ENCODE measurements around the gene TIGD1.

TIGD1 gene

DNA sequence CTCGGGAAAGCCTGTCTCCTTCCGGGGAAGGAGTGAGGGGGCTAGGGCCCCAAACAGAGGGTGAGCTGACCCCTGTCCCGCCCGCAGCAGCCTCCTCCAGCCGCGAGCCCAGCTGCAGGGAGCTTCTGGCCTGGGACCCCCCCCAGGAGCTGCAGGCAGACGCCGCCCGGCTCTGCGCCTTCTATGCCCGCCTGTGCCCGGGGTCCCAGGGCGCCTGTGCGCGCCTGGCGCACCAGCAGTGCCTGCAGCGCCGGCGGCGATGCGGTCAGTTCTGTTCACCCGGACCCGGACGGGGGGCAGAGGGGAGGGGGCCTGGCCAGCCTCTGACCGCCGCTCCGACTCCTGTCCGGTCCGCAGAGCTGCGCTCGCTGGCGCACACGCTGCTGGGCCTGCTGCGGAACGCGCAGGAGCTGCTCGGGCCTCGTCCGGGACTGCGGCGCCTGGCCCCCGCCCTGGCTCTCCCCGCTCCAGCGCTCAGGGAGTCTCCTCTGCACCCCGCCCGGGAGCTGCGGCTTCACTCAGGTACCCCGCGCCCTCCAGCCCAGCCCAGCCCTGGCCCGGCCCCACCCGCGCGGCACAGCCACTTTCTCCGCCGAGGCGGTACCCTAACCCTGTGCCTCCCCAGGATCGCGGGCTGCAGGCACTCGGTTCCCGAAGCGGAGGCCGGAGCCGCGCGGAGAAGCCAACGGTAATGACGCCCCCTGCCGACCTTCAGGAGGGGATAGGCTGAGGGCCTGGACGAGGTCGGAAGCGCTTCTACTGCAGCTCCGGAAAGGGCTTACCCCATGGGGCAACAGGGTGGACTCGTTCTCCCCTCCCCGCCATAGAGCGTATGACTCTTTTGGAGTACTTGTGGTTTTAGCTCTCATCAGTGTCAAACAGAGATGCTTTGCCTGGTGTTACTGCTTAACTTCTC is 26.4 kb downstream of the TIGD1 start:
- peak in 2 of 3 experiments; percentile 11 to 51 for DNase-seq (ENCODE audit: low read depth in 3 of 3)

DNA sequence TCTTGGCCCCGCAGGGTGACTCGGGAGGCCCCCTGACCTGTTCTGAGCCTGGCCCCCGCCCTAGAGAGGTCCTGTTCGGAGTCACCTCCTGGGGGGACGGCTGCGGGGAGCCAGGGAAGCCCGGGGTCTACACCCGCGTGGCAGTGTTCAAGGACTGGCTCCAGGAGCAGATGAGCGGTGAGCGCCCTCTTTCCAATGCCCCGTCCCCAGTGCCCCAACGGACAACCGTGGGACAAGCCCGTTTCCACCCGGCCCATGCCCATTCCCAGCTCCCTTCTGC is 27.0 kb downstream of the TIGD1 start:
- no peak for DNase-seq (ENCODE audit: low read depth in 3 of 3)

DNA sequence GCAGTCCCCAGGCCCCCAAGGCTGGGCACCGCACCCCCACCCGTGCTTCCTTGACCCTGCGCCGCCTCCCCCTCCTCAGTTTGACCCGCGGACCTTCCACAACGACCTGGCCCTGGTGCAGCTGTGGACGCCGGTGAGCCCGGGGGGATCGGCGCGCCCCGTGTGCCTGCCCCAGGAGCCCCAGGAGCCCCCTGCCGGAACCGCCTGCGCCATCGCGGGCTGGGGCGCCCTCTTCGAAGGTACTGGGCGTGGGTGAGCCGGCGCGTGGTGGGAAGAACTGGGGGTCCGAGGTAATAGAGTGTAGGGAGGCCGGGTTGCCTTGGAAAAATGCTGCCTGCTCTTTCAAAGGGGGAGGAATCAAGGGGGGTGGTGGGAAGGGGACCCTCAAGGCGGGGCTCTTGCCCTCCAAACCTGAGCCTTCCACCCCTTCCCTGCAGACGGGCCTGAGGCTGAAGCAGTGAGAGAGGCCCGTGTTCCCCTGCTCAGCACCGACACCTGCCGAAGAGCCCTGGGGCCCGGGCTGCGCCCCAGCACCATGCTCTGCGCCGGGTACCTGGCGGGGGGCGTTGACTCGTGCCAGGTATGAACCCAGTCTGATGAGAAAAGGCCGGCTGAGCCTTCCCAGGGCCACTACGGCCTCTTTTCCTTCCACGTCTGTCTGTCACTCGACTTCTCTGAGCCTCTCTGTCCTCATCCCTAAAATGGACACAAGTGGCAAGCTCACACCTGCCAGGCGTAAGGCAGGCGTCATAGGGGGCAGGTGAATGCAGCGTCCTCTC is 27.5 kb downstream of the TIGD1 start:
- DNase-seq (ENCODE audit: low read depth in 3 of 3) = no peak

DNA sequence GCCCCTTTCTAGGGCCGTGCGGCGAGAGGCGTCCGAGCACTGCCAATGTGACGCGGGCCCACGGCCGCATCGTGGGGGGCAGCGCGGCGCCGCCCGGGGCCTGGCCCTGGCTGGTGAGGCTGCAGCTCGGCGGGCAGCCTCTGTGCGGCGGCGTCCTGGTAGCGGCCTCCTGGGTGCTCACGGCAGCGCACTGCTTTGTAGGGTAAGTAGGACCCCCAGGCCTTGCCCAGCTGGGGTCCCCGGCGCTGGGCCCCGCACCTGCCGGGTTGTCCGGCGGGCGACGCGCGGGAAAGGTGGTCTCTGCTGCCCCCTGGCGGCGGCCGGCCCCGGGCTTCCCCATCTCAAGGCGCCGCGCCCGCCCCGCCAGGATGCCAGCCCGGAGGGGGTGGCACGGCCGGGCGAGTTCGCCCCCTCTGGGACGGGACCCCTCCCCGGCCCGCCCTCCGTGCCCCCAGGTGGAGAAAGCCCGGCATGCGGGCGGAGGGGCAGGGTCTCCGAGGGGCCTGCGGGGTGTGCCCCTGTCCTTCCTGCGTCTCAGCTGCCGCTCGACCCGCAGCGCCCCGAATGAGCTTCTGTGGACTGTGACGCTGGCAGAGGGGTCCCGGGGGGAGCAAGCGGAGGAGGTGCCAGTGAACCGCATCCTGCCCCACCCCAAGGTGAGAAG is 28.3 kb downstream of the TIGD1 start:
- peak; percentile 42 to 65 (median 42) for DNase-seq (ENCODE audit: low read depth in 3 of 3)

DNA sequence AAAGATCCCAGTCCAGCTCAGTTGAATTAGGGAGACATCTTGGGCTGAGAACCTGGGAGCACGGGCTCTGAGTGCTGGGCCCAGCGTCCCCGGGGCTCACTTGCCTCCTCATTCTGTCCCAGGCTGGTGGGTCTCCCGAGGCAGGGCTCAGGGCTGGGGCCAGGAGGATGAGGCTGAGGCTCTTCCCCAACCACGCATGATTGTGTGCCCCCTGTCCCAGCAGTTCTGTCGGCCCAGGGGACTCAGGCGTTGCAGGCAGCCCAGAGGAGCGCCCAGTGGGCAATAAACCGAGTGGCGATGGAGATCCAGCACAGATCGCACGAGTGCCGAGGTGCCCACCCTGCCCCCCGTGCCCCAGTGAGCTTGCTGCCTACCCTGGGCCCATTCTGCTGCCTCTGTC is 29.3 kb downstream of the TIGD1 start:
- DNase-seq (ENCODE audit: low read depth in 3 of 3) = no peak

DNA sequence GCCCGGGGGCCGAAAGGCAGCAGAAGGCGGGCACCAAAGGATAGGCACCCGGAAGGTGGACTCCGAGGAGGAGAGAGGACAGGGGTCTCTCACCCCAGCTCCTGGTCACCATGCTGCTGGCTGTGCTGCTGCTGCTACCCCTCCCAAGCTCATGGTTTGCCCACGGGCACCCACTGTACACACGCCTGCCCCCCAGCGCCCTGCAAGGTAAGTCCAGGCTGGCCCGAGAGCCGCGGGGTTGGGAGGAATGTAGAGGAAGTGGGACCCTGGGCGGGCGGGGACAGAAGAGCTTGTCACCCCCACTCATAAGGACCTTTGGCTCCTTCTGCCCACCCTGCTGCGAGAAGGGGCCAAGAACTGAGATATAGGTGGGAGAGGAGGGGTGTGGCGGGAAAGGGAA is 29.9 kb downstream of the TIGD1 start:
- DNase-seq (ENCODE audit: low read depth in 3 of 3) = no peak

DNA sequence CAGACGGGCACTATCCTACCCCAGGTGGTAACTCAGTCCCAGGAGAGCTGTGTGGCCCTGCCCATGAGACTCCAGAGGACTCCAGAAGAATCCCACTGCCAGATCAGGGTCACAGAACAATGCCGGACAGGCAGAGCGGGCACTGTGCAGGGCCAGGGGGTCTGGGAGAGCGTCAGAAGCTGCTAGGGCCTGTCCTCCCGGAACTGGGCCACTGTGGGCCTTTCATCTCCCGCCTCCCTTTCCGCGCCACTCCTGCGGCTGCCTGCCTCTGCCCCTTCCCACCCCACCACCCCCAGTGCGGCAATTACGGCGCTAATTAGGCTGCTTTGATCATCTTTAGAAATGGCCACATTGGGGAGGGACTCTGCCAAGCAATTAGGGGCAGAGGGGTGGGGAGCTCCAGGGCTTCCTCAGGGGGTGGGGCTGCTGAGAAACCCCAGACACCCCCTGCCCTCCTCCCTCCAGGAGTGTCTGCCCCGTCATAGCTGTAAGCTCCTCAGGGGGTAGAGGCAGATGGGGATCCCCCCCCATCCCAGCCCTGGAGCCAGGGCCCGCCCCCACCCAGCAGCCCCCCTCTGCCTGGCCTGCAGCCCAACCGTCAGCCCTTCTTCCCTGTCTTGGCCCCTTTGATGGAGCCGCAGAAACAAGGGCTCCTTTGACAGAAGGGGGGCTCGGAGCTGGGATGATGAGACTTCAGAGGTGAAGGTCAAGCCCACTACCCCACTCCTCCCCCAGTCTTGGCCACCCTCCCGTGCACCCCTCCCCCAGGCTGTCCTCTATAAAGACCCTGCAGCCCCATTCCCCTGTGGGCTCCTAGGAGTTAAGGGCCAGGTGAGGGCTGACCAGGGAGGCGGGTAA is 30.5 kb downstream of the TIGD1 start, which contains the start of gene PRSS56:
Gene PRSS56, plus strand, starts transcription at position 808 of the 858 bp plus-strand sequence. CDS start 211 bp downstream, outside the sequence.
- DNase-seq (ENCODE audit: low read depth in 3 of 3) = no peak

DNA sequence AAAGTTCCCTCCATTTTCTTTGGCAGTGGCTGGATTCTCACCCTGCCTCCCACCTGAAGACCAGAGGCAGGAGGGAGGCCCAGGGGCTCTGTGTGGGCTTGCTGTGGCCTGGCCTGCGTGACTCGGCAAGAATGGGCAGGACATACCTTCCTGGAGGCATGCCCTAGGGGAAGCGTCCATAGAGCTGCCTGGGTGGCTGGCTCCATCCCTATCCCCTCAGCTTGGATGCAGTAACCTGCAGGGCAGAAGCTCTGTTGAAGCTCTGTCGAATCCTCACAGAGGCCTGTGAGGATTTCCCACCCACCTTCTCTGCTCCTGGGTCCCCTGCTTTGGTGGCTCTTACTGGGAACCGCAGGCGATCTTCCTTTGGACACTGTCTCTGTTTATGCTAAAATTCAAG is 31.5 kb downstream of the TIGD1 start:
- no peak for DNase-seq (ENCODE audit: low read depth in 3 of 3)

DNA sequence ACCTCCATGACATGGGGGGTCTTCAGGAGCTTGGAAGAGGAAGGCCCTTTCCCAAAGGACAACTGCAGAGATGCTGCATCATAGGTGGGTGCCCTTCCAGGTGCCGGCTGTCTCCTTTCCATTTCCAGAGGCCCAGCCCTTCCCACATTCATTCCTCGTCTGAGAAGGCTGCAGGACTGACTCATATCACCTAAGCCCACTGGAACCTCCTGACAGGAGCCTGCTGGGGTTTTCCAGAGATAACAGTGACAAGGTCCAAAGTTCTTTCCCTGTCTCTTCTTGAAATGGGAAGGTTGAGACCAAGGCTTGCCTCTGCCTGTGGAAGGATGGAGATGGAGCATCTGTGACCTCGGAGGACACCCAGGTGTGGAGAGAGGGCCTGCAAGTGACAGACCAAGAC is 33.8 kb downstream of the TIGD1 start:
- DNase-seq (ENCODE audit: low read depth in 3 of 3) = no peak

DNA sequence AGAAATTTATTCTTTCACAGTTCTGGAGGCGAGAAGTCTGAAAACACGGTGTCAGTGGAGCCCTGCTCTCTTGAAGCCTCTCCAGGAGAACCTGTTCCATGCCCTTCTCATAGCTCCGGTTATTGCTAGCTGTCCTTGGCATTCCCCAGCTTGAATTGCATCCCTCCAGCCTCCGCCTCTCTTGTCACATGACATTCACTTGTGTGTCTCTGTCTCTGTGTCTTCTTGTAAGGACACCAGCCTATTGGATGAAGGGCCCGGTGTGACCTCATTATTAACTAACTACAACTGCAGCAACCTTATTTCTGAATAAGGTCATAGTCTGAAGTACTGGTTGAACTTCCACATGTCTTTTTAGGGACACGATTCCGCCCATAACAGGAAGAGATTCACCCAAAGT is 34.7 kb downstream of the TIGD1 start:
- DNase-seq (ENCODE audit: low read depth in 3 of 3) = no peak

DNA sequence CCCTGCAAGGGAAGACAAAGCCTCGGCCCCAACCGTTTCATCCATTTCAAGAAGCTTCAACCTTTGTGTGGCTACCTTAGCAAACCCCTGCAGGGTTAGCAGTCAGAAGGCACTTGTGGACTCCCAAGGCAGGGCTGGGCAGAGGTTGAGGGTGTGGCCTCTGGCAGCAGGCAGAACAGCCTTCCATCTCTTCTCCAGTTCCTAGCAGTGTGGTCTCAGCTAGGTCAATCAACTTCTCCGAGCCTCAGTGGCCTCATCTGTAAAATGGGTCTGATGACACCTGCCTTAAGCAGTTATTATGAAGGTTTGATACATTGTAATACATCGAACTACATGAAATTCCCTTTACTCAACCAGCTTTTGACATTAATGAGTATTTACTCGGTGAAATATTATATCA is 37.0 kb downstream of the TIGD1 start:
- no peak for DNase-seq (ENCODE audit: low read depth in 3 of 3)

DNA sequence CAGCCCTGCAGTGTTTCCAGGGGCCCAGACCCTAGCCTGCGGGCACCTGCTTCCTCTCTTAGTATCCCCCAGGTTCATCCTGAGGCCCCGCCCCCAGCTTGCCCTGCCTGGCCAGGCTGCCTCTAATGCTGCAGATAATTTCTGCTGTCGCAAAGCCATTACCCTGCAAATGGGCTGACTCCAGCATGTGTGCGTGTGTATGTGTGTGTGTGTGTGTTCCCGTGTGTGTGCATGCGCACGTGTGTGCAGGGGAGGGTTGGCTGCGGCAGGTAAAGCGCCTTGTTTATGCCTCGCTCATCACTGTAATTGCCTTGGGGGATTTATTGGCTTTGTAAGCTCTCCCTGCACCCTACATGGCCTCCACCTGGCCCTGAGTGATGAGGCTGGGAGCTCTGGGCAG is 37.8 kb downstream of the TIGD1 start:
- DNase-seq (ENCODE audit: low read depth in 3 of 3) = no peak

DNA sequence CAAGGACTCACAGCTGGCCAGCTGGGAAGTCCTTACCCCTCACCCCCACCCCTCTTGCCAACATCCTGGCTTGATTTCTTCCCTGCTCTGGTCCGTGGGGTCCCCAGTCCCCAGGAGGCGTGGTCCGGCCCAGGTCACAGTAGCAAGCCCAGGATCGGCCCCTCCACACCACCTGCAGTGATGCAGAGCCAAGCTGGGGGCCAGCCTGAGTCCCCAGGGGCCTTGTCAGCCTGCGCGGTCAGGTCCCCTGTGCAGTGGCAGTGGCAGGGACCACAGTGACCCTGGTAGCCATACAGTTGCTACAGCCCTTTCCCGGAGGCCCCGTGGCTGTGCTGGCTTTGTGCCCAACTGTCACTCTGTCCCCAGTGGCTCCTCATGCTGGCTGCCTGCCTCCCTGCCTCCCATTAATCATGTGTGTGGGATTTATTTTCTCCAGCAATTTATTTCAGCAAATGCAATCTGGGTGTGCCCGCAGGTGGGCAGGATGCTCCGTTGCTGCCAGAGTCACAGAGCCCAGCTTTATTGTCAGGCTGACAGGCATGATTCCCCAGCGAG is 38.9 kb downstream of the TIGD1 start:
- DNase-seq (ENCODE audit: low read depth in 3 of 3) = no peak

DNA sequence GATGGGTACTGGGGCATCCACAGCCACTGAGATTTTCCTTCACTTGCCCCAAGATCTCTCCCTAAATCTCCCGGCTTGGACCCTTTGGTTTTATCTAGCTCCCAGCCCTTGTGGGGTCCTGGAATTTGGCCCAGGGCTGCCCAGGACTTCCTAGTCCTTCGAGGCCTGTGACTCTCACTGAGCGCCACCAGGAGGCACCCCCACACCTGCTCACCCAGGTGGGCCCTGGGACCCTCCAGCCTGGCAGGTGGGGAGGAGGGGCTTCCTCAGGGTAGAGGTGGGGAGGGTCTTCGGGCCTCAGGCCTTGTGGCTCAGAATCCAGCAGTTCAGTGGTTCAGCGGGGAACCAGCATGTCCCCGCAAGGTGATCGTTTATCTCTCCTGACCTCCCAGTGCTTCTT is 42.1 kb downstream of the TIGD1 start:
- DNase-seq (ENCODE audit: low read depth in 3 of 3) = no peak

DNA sequence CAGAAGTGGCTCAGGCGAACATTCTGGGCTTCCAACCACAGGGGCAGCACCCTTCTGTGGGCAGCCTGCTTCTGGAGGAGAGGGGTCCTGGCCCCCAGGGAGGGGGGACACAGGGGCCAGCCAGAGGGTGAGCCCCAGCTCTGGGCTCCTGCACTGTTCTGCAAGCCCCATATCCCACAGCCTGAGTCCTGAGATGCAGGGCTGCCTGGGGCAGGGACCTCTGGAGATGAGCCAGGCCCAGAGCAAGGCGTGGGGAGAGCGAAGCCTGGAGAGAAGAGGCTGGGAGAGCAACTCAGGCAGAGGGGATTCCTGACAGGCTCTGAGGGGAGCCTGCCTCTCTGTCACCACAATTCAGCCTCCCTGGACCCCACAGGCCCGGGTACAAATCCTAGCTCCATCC is 43.6 kb downstream of the TIGD1 start:
- no peak for DNase-seq (ENCODE audit: low read depth in 3 of 3)

DNA sequence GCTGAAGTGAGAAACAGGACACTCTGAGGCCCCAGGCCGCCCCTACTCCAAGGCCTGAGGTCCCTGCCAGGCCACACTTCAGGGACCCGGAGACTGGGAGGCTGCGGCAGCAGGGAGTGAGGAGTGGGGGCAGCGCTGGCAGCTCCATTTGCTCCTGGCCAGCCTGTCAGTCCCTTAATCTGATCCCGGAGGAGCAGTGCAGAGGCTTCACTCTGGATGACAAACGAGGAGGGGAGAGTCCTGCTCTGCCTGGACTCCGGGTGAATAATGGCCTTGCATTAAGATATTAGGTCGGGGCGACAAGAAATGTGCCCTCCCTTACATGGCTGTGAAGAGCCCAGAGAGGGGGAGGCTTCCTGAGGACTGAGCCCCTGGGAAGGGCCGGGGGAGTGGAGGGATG is 44.5 kb downstream of the TIGD1 start:
- no peak for DNase-seq (ENCODE audit: low read depth in 3 of 3)

DNA sequence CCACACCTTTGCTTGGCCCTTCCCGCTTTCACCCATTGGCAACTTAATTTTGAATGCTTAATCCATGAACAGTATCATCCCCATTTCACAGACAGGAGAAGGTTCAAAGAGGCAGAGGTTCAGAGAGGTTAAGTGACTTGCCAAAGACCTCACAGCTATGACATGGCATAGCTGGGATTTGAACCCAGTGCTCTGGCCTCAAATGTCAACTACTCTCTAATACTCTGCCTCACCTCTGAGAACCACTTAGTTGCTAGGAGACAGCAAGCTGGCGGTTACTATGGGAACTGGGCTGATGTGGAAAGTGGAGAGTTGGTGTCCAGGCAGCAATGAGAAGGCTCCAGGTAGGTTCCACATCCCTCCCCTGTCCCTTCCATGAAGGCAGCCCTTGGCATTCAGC is 45.9 kb downstream of the TIGD1 start:
- no peak for DNase-seq (ENCODE audit: low read depth in 3 of 3)

DNA sequence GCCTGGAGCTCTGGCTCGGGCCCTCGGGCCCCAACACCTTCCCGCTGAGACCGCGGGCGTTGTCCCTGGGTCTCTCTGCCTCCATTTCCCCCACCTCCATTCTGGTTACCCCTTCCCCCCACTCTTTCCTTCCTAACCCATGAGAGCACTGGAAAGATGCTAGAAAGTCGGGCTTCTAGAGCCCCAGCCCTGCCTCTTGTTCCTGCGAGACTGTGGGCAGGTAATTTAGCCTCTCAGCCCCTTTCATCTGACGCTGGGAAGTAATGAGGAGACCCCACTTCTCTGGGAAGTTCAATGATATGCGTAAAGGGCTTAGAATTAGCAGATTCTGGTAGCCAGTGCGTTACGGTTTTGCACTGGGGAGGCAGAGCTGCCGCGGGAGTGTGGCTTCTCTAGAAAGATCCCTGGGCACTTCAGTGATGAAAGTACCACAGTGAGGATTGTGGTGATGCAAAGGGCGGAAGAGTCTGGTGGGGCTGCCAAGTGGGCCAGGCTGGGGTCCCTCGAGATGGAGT is 46.5 kb downstream of the TIGD1 start:
- DNase-seq (ENCODE audit: low read depth in 3 of 3) = no peak

DNA sequence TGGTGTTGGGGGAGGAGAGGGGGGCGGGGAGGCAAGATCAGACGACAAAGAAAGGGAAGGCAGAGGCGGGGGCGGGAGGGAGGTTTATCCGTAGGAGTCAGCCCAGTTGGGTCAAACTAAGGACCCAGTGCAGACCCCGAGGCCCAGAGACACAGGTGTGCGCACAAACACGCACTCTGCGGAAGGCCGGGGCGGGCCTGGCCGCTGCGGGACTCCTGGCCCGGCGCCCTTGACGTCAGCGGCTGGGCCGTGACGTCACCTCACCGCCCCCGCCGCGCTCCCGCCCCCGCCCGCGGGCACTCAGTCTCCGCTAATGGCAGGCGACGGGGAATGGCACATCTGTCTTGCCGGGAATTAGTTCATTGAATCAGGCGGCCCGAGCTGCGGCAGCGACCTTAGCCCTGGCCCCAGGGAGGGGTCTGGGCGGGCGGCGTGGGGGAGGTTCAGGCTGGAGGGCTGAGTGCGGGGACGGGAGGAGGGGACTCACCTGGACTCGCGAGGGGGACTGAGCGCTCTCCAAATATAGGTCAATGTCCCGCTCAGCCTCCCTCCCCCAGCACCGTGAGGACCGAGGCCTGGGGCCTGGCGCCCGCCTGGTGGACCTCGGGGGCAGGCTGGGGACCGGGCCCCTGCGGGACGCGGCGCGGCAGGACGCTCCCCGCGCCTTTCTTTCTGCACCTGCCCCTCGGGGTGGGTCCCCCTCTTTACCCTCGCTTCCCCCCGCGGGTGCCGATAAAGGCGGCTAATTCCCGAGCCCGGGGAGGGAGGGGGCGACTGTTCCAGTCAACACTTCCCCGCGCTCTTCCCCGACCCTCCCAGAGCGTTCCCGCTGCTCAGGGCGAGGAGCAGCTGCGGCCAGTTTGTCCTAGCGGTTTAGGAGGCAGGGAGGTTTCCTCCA is 47.2 kb downstream of the TIGD1 start:
- DNase-seq (ENCODE audit: low read depth in 3 of 3) = peak in 2 of 3 experiments; percentile 6 to 45

DNA sequence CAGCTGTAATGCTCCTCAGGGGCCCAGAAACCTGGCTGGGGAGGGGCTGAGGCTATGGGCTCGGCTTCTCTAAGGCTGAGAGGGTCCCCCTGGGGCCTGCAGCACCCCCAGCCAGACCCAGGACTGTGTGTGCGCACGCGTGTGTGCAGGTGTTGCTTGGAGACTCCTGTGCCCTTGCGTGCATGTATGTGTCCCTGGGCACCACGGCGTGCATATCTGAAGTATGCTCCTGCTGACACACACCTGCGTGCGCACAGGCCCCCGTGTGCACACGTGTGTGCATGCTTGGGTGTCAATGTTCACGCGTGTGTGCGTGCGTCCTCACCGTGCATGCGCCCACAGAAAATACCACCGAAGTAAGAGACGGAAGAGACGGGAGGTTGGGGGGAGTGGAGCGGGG is 47.8 kb downstream of the TIGD1 start:
- DNase-seq (ENCODE audit: low read depth in 3 of 3) = no peak

Measured in stimulated activated CD4-positive, alpha-beta T cell treated with anti-CD3 and anti-CD28 coated beads, TNF-alpha, amount 100 ng/mL, for 24 hours (primary cell).